HepG2 (cell line): ENCODE results near the gene GRM2.

Experiments
- JUN ChIP-seq: sonication (generic); formaldehyde crosslinking; IDR thresholded peaks from 2 replicates; pipeline ENCODE4 v1.4.0; 2020; ENCODE audit warnings: mild to moderate bottlenecking, missing genetic modification reagents
- MYPOP ChIP-seq: sonication (generic); formaldehyde crosslinking; IDR thresholded peaks from 2 replicates; pipeline ENCODE4 v1.8.1; 2023; ENCODE audit warnings: mild to moderate bottlenecking, moderate library complexity, missing genetic modification reagents
- TF ChIP-seq, protein P1 (sequence below): sonication (generic); formaldehyde crosslinking; IDR thresholded peaks from 2 replicates; pipeline ENCODE4 v1.4.0; 2020; ENCODE audit warnings: mild to moderate bottlenecking, low read depth, missing genetic modification reagents

DNA sequence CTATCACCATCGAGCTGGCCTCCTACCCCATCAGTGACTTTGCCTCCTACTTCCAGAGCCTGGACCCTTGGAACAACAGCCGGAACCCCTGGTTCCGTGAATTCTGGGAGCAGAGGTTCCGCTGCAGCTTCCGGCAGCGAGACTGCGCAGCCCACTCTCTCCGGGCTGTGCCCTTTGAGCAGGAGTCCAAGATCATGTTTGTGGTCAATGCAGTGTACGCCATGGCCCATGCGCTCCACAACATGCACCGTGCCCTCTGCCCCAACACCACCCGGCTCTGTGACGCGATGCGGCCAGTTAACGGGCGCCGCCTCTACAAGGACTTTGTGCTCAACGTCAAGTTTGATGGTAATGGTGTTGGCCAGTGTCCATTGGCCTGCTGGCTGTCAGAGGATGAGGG, 6.1 kb downstream of the GRM2 start:
- TF ChIP-seq JUN (CRISPR knock-in tag) (no peak), MYPOP (no peak)
- TF ChIP-seq, protein P1, sequence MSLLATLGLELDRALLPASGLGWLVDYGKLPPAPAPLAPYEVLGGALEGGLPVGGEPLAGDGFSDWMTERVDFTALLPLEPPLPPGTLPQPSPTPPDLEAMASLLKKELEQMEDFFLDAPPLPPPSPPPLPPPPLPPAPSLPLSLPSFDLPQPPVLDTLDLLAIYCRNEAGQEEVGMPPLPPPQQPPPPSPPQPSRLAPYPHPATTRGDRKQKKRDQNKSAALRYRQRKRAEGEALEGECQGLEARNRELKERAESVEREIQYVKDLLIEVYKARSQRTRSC: no peak
